ENCODE results near the gene AR. TPM values are rescaled to one million over a fixed set of nuclear protein-coding genes. Genes with fewer than 3 reads are reported as not detected.
"Not testable (repeated sequence)": the region's sequence is repeated elsewhere in the genome, so short reads cannot be mapped to it uniquely, and the experiment has no call there.

The AR gene
- total RNA-seq, 2 experiments from 2014 or later: not detected

- H3K9me3 Mint-ChIP-seq: no peaks in the 10 kb centered on the region
- H3K4me1 Mint-ChIP-seq: no peaks in the 10 kb centered on the region
- DNase-seq: no peak
- H3K36me3 Mint-ChIP-seq (ENCODE audit: low read depth): no peaks in the 10 kb centered on the region
- ChIA-PET POLR2A (no interaction called here), CTCF (no interaction called here)
- H3K27ac Mint-ChIP-seq: no peak overlapping the region
- H3K27me3 Mint-ChIP-seq: no peaks in the 10 kb centered on the region
- H3K4me3 Mint-ChIP-seq: no peak overlapping the region
Measured at GRCh38 chrX:67622053-67622585, 78.3 kb downstream of the AR start.

- DNase-seq: no peak
- ChIA-PET POLR2A (no interaction called here), CTCF (no interaction called here)
- H3K4me1 Mint-ChIP-seq: no peaks in the 10 kb centered on the region
- no peaks in the 10 kb centered on the region for H3K27me3 Mint-ChIP-seq
- no peaks in the 10 kb centered on the region for H3K36me3 Mint-ChIP-seq (ENCODE audit: low read depth)
- no peak overlapping the region for H3K27ac Mint-ChIP-seq
- no peak overlapping the region for H3K4me3 Mint-ChIP-seq
- H3K9me3 Mint-ChIP-seq: no peaks in the 10 kb centered on the region
Measured at GRCh38 chrX:67624325-67624724, 80.5 kb downstream of the AR start.

GRCh38 chrX:67635424-67635823 lies 91.6 kb downstream of the AR start:
- ChIA-PET POLR2A (no interaction called here), CTCF (no interaction called here)
- no peaks in the 10 kb centered on the region for H3K4me1 Mint-ChIP-seq
- DNase-seq: no peak
- H3K27me3 Mint-ChIP-seq: no peaks in the 10 kb centered on the region
- H3K9me3 Mint-ChIP-seq: no peaks in the 10 kb centered on the region
- no peaks in the 10 kb centered on the region for H3K36me3 Mint-ChIP-seq (ENCODE audit: low read depth)
- no peak overlapping the region for H3K27ac Mint-ChIP-seq
- no peak overlapping the region for H3K4me3 Mint-ChIP-seq

- Mint-ChIP-seq H3K36me3 (ENCODE audit: low read depth) (no peaks in the 10 kb centered on the region), H3K27me3 (no peaks in the 10 kb centered on the region), H3K4me3 (no peak overlapping the region), H3K9me3 (no peaks in the 10 kb centered on the region), H3K27ac (no peak overlapping the region), H3K4me1 (no peaks in the 10 kb centered on the region)
- ChIA-PET POLR2A (no interaction called here), CTCF (no interaction called here)
- DNase-seq: no peak
Measured at GRCh38 chrX:67636532-67636931, 92.7 kb downstream of the AR start.

GRCh38 chrX:67637293-67637692 lies 93.5 kb downstream of the AR start:
- POLR2A ChIA-PET; H3K36me3 Mint-ChIP-seq (ENCODE audit: low read depth); CTCF ChIA-PET; H3K27ac Mint-ChIP-seq; H3K4me3 Mint-ChIP-seq; DNase-seq; H3K27me3 Mint-ChIP-seq; H3K4me1 Mint-ChIP-seq; H3K9me3 Mint-ChIP-seq: not testable (repeated sequence)

GRCh38 chrX:67648361-67648760 lies 104.5 kb downstream of the AR start:
- Mint-ChIP-seq H3K27ac (no peak overlapping the region), H3K4me1 (no peaks in the 10 kb centered on the region), H3K4me3 (no peak overlapping the region), H3K9me3 (no peaks in the 10 kb centered on the region), H3K36me3 (ENCODE audit: low read depth) (no peaks in the 10 kb centered on the region), H3K27me3 (no peaks in the 10 kb centered on the region)
- ChIA-PET POLR2A (no interaction called here), CTCF (no interaction called here)
- no peak for DNase-seq

GRCh38 chrX:67651437-67652142 lies 107.8 kb downstream of the AR start:
- no peaks in the 10 kb centered on the region for H3K27me3 Mint-ChIP-seq
- no peak overlapping the region for H3K4me3 Mint-ChIP-seq
- H3K9me3 Mint-ChIP-seq: no peaks in the 10 kb centered on the region
- H3K4me1 Mint-ChIP-seq: no peaks in the 10 kb centered on the region
- H3K36me3 Mint-ChIP-seq (ENCODE audit: low read depth): no peaks in the 10 kb centered on the region
- ChIA-PET POLR2A (no interaction called here), CTCF (no interaction called here)
- DNase-seq: no peak
- H3K27ac Mint-ChIP-seq: no peak overlapping the region

GRCh38 chrX:67652543-67652942 lies 108.7 kb downstream of the AR start:
- H3K4me3 Mint-ChIP-seq: no peak overlapping the region
- DNase-seq: no peak
- no peaks in the 10 kb centered on the region for H3K36me3 Mint-ChIP-seq (ENCODE audit: low read depth)
- POLR2A ChIA-PET: no interaction called here
- H3K9me3 Mint-ChIP-seq: no peaks in the 10 kb centered on the region
- H3K27me3 Mint-ChIP-seq: no peaks in the 10 kb centered on the region
- no peak overlapping the region for H3K27ac Mint-ChIP-seq
- H3K4me1 Mint-ChIP-seq: no peaks in the 10 kb centered on the region
- CTCF ChIA-PET: no interaction called here

- ChIA-PET POLR2A (no interaction called here), CTCF (no interaction called here)
- Mint-ChIP-seq H3K36me3 (ENCODE audit: low read depth) (no peaks in the 10 kb centered on the region), H3K4me1 (no peaks in the 10 kb centered on the region), H3K4me3 (no peak overlapping the region), H3K27me3 (no peaks in the 10 kb centered on the region), H3K9me3 (no peaks in the 10 kb centered on the region), H3K27ac (no peak overlapping the region)
- DNase-seq: no peak
Measured at GRCh38 chrX:67654301-67654700, 110.5 kb downstream of the AR start.

- no peaks in the 10 kb centered on the region for H3K4me1 Mint-ChIP-seq
- DNase-seq: no peak
- H3K36me3 Mint-ChIP-seq (ENCODE audit: low read depth): no peaks in the 10 kb centered on the region
- no peaks in the 10 kb centered on the region for H3K27me3 Mint-ChIP-seq
- H3K27ac Mint-ChIP-seq: no peak overlapping the region
- H3K9me3 Mint-ChIP-seq: no peaks in the 10 kb centered on the region
- no peak overlapping the region for H3K4me3 Mint-ChIP-seq
- CTCF ChIA-PET: no interaction called here
- POLR2A ChIA-PET: no interaction called here
Measured at GRCh38 chrX:67665583-67665982, 121.8 kb downstream of the AR start.

- H3K9me3 Mint-ChIP-seq; H3K36me3 Mint-ChIP-seq (ENCODE audit: low read depth); DNase-seq; H3K27me3 Mint-ChIP-seq; H3K27ac Mint-ChIP-seq; H3K4me1 Mint-ChIP-seq; H3K4me3 Mint-ChIP-seq; POLR2A ChIA-PET; CTCF ChIA-PET: not testable (repeated sequence)
Measured at GRCh38 chrX:67670717-67671116, 126.9 kb downstream of the AR start.

- ChIA-PET CTCF (no interaction called here), POLR2A (no interaction called here)
- H3K36me3 Mint-ChIP-seq (ENCODE audit: low read depth): no peaks in the 10 kb centered on the region
- H3K27me3 Mint-ChIP-seq: no peaks in the 10 kb centered on the region
- H3K27ac Mint-ChIP-seq: no peak overlapping the region
- no peaks in the 10 kb centered on the region for H3K4me1 Mint-ChIP-seq
- no peak for DNase-seq
- no peaks in the 10 kb centered on the region for H3K9me3 Mint-ChIP-seq
- H3K4me3 Mint-ChIP-seq: no peak overlapping the region
Measured at GRCh38 chrX:67673741-67674274, 130.0 kb downstream of the AR start.

- no peaks in the 10 kb centered on the region for H3K9me3 Mint-ChIP-seq
- no peak overlapping the region for H3K4me3 Mint-ChIP-seq
- no peaks in the 10 kb centered on the region for H3K4me1 Mint-ChIP-seq
- no peaks in the 10 kb centered on the region for H3K36me3 Mint-ChIP-seq (ENCODE audit: low read depth)
- no peaks in the 10 kb centered on the region for H3K27me3 Mint-ChIP-seq
- POLR2A ChIA-PET: no interaction called here
- no peak for DNase-seq
- CTCF ChIA-PET: no interaction called here
- H3K27ac Mint-ChIP-seq: no peak overlapping the region
Measured at GRCh38 chrX:67674741-67675140, 130.9 kb downstream of the AR start.

GRCh38 chrX:67684136-67684535 lies 140.3 kb downstream of the AR start:
- DNase-seq: no peak
- Mint-ChIP-seq H3K9me3 (no peaks in the 10 kb centered on the region), H3K27me3 (no peaks in the 10 kb centered on the region), H3K27ac (no peak overlapping the region), H3K4me3 (no peak overlapping the region), H3K36me3 (ENCODE audit: low read depth) (no peaks in the 10 kb centered on the region), H3K4me1 (no peaks in the 10 kb centered on the region)
- ChIA-PET POLR2A (no interaction called here), CTCF (no interaction called here)
